B cell (primary cell): ENCODE results near the gene SGCD.

ENCODE experiments used
- CTCF ChIP-seq: fragments of 200-600 bp; IDR thresholded peaks from one replicate; pipeline ENCODE4 v1.8.0; 2022; ENCODE audit warnings: antibody characterized with exemption, mild to moderate bottlenecking
- EZH2 ChIP-seq: IDR thresholded peaks from 2 replicates; pipeline ENCODE4 v1.6.1; 2012; ENCODE audit warnings: borderline replicate concordance, low read depth, mild to moderate bottlenecking, moderate library complexity, low read length; ENCODE audit not compliant: insufficient read depth, poor library complexity, severe bottlenecking

DNA sequence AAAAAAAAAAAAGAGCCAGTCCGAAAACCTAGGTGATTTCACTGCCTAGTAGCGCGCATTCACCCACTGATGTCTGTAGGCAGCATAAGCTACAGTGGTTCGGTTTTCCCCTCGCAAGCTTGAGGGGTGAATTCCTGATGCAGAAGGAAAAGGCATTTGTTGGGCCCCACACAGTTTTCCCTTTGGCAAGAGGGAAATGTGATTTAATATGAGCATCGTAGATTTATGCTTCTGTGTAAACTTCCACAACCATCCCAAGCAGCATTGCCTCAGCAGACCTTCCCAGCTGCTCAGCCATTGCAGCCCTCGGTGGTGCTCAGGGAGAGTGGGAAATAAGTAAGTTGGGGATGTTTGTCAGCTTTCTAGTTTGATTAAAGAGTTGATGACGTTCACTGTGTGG lies 291.6 kb downstream of the SGCD start:
- TF ChIP-seq EZH2 (no peak), CTCF (no peak)
